Loucy (cell line): ENCODE data around the gene MPDZ.

ENCODE experiments used
- H2AFZ ChIP-seq: fragments of 200-600 bp; sonication (generic); 2 replicates; pipeline ENCODE4 v1.6.0; 2016; ENCODE audit warnings: antibody characterized with exemption, mild to moderate bottlenecking, low read length, moderate library complexity
- H3F3A ChIP-seq: fragments of 200-600 bp; 2 replicates; pipeline ENCODE4 v1.6.0; 2016; ENCODE audit warnings: antibody characterized with exemption, low read depth, mild to moderate bottlenecking
- H3K27me3 ChIP-seq: fragments of 200-600 bp; sonication (generic); 2 replicates; pipeline ENCODE4 v1.6.1; 2014; ENCODE audit warnings: low read length, mild to moderate bottlenecking; ENCODE audit not compliant: insufficient read depth, poor library complexity, severe bottlenecking
- H3K36me3 ChIP-seq: fragments of 200-600 bp; sonication (generic); 2 replicates; pipeline ENCODE4 v1.6.1; 2016; ENCODE audit warnings: low read length; ENCODE audit not compliant: insufficient read depth
- H3K4me1 ChIP-seq: fragments of 200-600 bp; sonication (generic); 2 replicates; pipeline ENCODE4 v1.5.1; 2014; ENCODE audit warnings: low read length, mild to moderate bottlenecking; ENCODE audit not compliant: insufficient read depth, poor library complexity, severe bottlenecking
- H3K4me2 ChIP-seq: fragments of 200-600 bp; sonication (generic); 2 replicates; pipeline ENCODE4 v1.6.0; 2014; ENCODE audit warnings: antibody characterized with exemption, low read length, low read depth, mild to moderate bottlenecking; ENCODE audit not compliant: poor library complexity, severe bottlenecking
- H3K4me3 ChIP-seq: fragments of 200-600 bp; sonication (generic); 2 replicates; pipeline ENCODE4 v1.5.1; 2014; ENCODE audit warnings: low read length, mild to moderate bottlenecking, mixed read lengths; ENCODE audit not compliant: poor library complexity, severe bottlenecking
- H3K79me2 ChIP-seq: fragments of 200-600 bp; sonication (generic); 2 replicates; pipeline ENCODE4 v1.6.1; 2014; ENCODE audit warnings: low read length; ENCODE audit not compliant: insufficient read depth
- H3K9ac ChIP-seq: fragments of 200-600 bp; sonication (generic); 2 replicates; pipeline ENCODE4 v1.6.0; 2014; ENCODE audit warnings: mild to moderate bottlenecking, low read depth, low read length, moderate library complexity; ENCODE audit not compliant: poor library complexity, severe bottlenecking
- H3K9me2 ChIP-seq: fragments of 200-600 bp; sonication (generic); replicated peaks from 2 replicates; pipeline ENCODE4 v1.6.1; 2016; ENCODE audit warnings: low read depth, low read length, mixed read lengths
- H3K9me3 ChIP-seq: fragments of 200-600 bp; sonication (generic); 2 replicates; pipeline ENCODE4 v1.6.1; 2014; ENCODE audit warnings: mild to moderate bottlenecking, antibody characterized with exemption, low read length, low read depth; ENCODE audit not compliant: insufficient read depth
- H4K20me1 ChIP-seq: fragments of 200-600 bp; sonication (generic); 2 replicates; pipeline ENCODE4 v1.6.0; 2014; ENCODE audit warnings: antibody characterized with exemption, low read length, mild to moderate bottlenecking; ENCODE audit not compliant: insufficient read depth, poor library complexity, severe bottlenecking
- EZH2phosphoT487 ChIP-seq: fragments of 200-600 bp; IDR thresholded peaks from 2 replicates; pipeline ENCODE4 v1.6.1; 2018; ENCODE audit warnings: antibody characterized with exemption, mild to moderate bottlenecking, moderate library complexity, borderline replicate concordance
- TF ChIP-seq, protein P1 (sequence below): fragments of 200-600 bp; sonication (generic); conservative IDR thresholded peaks from 2 replicates; pipeline ENCODE4 v1.5.1; 2014; ENCODE audit warnings: mild to moderate bottlenecking, antibody characterized with exemption, low read length

The MPDZ gene

DNA sequence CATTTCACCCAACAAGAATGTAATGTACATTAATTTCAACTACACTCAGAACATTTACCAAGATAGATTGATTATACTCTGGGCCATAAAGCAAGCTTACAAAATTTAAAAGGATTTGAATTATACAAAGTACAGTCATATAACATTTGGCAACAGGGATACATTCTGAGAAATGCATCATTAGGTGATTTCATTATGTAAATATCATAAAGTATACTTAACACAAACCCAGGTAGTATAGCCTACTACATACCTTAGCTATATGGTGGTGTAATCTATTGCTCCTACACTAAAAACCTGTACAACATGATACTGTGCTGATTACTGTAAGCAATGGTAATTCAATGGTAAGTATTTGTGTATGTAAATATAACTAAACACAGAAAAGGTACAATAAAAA is 202.9 kb downstream of the MPDZ start:
- H3F3A ChIP-seq, result no peaks in the 10 kb centered on the region
- no peaks in the 10 kb centered on the region for H3K9me2 ChIP-seq
- H3K9ac ChIP-seq, result no peak overlapping the region
- no peak overlapping the region for H3K4me2 ChIP-seq
- no peaks in the 10 kb centered on the region for H3K27me3 ChIP-seq
- no peak overlapping the region for H2AFZ ChIP-seq
- 0 out of 2 replicates have a peak, but pooled peaks cover 3% of the 10 kb centered on the region for H3K9me3 ChIP-seq
- no peaks in the 10 kb centered on the region for H4K20me1 ChIP-seq
- H3K79me2 ChIP-seq, result no peaks in the 10 kb centered on the region
- TF ChIP-seq, protein P1, sequence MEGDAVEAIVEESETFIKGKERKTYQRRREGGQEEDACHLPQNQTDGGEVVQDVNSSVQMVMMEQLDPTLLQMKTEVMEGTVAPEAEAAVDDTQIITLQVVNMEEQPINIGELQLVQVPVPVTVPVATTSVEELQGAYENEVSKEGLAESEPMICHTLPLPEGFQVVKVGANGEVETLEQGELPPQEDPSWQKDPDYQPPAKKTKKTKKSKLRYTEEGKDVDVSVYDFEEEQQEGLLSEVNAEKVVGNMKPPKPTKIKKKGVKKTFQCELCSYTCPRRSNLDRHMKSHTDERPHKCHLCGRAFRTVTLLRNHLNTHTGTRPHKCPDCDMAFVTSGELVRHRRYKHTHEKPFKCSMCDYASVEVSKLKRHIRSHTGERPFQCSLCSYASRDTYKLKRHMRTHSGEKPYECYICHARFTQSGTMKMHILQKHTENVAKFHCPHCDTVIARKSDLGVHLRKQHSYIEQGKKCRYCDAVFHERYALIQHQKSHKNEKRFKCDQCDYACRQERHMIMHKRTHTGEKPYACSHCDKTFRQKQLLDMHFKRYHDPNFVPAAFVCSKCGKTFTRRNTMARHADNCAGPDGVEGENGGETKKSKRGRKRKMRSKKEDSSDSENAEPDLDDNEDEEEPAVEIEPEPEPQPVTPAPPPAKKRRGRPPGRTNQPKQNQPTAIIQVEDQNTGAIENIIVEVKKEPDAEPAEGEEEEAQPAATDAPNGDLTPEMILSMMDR, result no peak
- no peak for TF ChIP-seq EZH2phosphoT487
- no peak overlapping the region for H3K4me3 ChIP-seq
- H3K36me3 ChIP-seq, result no peaks in the 10 kb centered on the region
- H3K4me1 ChIP-seq, result no peaks in the 10 kb centered on the region

DNA sequence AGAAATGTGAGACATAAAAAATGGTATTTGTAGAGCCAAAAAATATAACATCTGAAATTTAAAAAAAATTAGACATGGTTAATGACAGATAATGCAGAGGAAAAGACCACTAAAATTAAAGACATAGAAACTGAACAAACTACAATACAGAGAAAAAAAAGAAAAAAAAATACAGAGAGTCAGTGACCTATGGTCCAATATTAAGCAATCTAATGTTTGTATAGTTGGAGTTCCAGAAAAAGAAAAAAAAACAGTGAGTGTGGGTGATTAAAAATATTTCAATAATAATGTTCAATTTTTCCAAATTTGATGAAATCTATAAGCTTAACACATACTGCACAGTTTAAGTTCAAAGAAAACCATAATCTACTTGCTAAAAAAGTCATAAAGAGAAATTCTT is 207.6 kb downstream of the MPDZ start:
- 0 out of 2 replicates have a peak, but pooled peaks cover 3% of the 10 kb centered on the region for H3K9me3 ChIP-seq
- H3K4me3 ChIP-seq, result no peak overlapping the region
- no peaks in the 10 kb centered on the region for H3K36me3 ChIP-seq
- H4K20me1 ChIP-seq, result no peaks in the 10 kb centered on the region
- no peak overlapping the region for H2AFZ ChIP-seq
- H3K4me2 ChIP-seq, result no peak overlapping the region
- H3K79me2 ChIP-seq, result no peaks in the 10 kb centered on the region
- H3K27me3 ChIP-seq, result no peaks in the 10 kb centered on the region
- no peak for TF ChIP-seq EZH2phosphoT487
- TF ChIP-seq, protein P1, result no peak
- no peaks in the 10 kb centered on the region for H3F3A ChIP-seq
- no peaks in the 10 kb centered on the region for H3K9me2 ChIP-seq
- H3K4me1 ChIP-seq, result no peaks in the 10 kb centered on the region
- H3K9ac ChIP-seq, result no peak overlapping the region

DNA sequence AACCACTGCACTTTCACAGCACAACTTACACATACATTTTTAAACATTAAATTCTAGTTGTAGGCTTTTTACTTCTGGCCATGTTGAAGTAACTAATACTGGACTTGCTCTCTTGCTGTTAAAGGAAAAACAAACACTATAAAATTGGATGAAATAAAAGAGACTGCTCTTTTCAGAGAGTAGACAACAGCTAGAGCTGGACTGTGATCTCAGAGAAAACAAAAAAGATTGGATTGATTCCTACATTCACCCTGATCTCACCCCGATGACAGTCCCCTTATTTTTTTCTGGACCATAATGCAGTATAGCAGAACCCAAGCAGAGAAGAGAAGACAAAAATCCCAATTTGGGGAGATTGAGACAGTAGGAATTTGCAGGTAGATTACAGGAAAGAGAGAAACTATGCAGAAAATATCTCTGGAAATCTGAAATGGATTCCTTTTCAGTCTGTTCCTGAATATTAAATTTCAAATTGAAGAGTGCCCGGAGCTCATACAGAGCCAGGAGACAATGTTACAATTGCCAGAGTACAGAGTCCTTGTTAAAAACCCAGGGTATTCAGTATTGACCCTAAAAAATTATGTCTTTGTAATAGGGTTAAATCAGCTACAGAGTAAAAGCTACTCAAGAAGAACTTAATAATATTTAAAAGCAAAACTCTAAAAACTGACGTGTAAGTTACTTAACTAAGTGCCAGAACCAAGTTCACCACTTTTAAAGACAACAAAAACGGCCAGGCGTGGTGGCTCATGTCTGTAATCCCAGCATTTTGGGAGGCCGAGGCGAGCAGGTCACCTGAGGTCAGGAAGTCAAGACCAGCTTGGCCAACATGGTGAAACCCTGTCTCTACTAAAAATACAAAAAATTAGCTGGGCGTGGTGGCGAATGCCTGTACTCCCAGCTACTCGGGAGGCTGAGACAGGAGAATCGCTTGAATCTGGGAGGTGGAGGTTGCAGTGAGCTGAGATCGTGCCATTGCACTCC is 208.6 kb downstream of the MPDZ start:
- Histone ChIP-seq H3K9me2 (no peaks in the 10 kb centered on the region), H2AFZ (no peak overlapping the region), H3K27me3 (no peaks in the 10 kb centered on the region), H3K9me3 (0 out of 2 replicates have a peak, but pooled peaks cover 3% of the 10 kb centered on the region), H3K9ac (no peak overlapping the region), H4K20me1 (no peaks in the 10 kb centered on the region), H3F3A (no peaks in the 10 kb centered on the region), H3K36me3 (no peaks in the 10 kb centered on the region), H3K4me3 (no peak overlapping the region), H3K4me2 (no peak overlapping the region), H3K4me1 (no peaks in the 10 kb centered on the region), H3K79me2 (no peaks in the 10 kb centered on the region)
- TF ChIP-seq EZH2phosphoT487, result no peak
- TF ChIP-seq, protein P1, result no peak
